SK-N-DZ (cell line): ENCODE results near the gene PATJ.
"Not testable (repeated sequence)": the region's sequence is repeated elsewhere in the genome, so short reads cannot be mapped to it uniquely, and the experiment has no call there.

Experiments used
- DNase-seq: peaks from one replicate; pipeline ENCODE4 v3.0.0-alpha.2; 2015; ENCODE audit warnings: low spot score

PATJ gene

DNA sequence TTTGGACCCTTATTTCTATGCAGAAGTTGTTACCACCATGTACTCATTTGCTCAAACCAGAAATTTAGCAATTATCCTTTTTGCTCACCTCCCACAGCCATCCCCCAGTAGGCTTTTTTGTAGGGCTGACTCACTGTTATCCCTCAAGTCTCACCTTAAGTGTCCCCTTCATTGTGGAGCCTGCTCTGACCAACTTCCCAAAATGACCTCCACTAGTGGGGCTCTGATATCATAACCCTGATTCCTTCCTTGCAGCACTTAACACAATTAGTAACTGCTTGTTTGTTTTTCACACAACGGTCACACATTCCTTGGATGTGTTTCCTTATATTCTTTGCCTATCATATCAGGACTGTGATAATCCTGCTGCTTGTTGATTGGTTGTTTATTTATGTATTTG lies 76.7 kb downstream of the PATJ start:
- no peak for DNase-seq

DNA sequence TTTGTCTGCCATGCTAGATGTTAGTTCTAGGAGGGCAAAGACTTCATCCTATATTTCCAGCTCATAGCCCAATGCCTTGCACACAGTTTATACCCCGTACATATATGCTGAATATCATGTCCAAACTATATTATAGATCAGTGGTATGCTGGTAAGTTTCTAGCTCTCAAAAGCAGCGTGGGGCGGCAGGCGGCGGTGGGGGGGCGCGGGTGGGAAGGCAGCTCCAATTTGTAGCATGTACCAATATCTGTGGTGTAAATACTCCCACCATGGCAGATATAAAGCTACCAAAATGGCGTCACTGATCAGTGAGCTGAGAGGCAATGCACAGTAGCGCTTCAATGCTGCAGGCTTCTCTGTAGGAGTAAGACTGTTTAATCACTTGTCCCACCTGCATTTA lies 77.1 kb downstream of the PATJ start:
- no peak for DNase-seq

DNA sequence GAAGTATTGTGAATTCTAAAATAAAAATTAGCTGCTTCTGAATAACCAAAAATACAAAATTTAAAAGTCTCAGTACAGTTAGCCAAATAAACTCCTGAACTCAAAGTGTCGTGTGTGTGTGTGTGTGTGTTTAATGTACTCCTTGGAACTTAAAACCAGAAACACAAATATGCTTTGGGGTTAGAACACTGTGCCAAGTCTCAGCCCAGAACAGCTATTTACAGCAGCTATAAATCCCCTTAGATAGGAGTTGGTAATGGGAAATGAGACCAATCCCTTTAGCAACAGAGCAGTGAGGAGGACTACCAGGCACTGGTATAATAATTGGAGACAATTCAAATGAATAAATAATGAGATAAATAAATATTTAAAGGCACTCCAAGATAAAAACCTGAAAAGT lies 83.1 kb downstream of the PATJ start:
- DNase-seq, result no peak

DNA sequence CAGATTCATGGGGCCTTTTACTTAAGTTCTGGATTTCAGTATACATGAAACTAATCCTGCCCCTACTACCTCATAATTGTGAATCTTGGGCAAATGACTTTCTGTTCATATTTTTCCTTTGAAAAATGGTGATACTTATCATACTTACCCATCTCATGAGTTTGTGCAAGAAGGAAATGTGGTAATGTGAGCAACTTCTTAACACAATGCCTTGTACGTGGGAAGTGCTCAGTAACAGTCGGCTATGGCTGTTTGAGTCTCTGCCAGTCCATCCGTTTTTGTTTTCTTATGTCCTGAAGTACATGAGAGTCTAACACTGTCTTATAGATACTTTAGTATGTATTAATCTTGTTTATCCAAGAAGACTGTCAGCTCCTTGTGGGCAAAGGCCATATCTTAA lies 86.5 kb downstream of the PATJ start:
- no peak for DNase-seq

DNA sequence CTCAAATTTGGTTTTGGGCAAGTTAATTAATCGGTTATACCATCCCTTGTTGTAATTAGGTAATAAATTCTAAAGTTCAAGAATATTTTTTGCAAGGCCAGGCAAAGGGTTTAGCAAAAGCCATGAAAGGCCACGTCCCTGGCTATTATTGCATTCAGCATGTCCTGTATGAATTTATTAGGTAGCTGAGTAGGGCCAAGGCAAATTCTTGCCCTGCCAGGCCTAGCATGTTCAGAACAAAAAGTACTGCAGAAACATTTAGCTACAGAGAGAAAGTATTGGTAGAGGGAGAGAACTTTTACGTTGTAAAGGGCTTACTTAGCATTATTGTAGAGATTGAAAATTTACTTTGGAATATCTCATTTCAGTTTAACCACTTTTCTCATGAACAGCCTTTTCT lies 94.4 kb downstream of the PATJ start:
- no peak for DNase-seq

DNA sequence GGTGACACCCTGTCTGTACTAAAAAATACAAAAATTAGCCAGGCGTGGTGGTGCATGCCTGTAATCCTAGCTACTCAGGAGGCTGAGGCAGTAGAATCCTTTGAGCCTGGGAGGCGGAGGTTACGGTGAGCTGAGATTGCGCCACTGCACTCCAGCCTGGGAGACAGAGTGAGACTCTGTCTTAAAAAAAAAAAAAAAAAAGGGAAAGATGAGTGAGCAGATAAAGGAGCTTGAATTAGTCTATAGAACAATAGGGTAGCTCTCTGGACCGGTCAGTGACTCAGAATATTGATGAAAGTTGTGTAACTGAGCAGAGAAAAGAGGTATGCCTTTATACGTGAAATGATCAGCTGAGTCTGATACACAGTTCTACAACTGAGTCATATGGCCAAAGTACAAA lies 95.3 kb downstream of the PATJ start:
- not testable (repeated sequence) for DNase-seq

DNA sequence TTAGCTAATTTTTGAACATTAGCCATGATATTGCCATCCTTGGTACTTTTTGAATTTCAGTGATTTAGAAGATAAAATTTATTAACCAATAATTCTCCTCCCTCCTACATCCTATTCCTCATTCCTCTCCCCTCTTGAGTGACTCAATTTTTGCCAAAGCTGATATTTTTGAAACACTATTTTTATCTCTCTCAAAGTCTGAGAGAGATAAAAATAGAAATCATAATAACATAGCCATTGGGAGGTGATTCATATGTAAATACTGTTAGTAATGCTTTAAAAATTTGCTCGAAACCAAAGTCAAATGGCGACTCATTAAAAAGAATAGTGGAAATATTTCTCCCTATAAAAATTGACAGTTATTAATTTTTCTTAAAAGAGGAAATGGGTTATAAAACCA lies 97.4 kb downstream of the PATJ start:
- DNase-seq, result no peak

DNA sequence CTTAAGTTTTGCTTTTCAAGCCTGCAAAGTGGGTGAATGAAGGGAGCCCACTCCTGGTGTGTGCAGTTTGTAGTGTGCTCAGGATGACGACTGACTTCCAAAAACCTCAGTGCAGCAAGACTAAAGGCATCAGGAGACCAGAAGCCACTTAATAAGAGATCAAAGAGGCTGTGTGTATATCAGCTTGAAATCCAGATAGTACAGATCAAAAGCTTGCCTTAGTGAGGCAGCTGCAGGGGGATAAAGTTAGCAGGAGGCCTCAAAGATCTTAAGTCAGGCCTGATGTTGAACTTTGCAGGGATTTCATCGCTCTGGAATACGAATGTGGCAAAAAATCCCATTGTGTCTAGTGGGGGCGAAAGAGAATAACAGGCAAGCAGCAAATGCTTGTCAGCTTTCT lies 99.8 kb downstream of the PATJ start:
- no peak for DNase-seq

DNA sequence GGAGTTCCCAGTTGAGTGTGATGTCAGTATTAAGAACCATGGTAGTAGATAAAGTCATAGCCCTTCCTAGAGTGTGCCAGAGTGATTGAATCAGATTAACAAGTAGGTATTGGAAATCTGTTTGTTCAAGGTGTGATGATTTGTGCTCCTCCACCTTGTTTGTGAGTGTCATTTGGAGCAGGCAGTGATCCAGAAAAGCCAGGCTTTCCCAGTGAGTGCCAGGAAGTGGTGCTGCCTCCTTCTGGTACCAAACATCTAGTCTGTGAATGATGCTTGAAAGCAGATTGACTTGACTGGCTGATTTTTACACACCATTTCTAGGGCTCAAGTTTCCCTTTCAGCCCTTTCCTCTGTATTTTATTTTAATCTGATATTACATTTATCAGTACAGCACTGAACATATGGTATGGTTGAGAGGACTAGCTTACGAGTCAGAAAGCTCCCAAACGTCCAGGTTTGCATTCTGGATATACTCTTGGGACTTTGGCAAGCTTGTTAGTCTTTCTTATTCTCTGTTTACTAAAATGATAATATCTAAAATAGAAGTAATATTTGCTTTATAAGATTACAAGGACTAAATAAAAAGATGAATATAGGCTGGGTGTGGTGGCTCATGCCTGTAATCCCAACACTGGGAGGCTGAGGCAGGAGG lies 100.7 kb downstream of the PATJ start:
- DNase-seq, result no peak

DNA sequence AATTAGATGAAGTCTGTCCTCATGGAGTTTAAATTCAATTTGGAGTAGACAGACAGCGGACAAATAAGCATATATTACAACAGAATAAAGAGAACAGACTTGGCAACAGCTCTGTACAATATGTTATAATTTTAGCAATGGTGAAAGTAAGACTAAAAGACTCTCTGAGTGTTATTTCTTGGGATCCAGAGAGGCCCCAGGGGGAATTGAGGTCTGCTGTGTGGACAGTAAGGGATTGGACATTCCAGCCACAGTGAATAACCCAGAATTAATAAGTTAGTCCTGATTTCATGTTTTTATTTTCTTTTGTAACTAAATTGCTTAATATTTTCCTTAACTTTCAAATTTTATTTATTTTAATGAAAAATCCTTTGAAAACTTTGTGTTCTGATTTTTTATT lies 101.7 kb downstream of the PATJ start:
- DNase-seq, result no peak

DNA sequence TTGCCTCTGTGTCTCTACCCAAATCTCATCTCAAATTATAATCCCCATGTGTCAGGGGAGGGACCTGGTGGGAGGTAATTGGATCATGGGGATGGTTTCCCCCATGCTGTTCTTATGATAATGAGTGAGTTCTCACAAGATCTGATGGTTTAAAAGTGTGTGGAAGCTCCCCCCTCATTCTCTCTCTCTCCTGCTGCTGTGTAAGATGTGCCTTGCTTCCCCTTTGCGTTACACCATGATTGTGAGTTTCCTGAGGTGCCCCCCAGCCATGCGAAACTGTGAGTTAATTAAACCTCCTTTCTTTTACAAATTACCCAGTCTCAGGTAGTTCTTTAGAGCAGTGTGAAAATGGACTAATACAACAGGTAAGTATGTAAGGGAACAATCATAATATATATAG lies 102.4 kb downstream of the PATJ start:
- not testable (repeated sequence) for DNase-seq

DNA sequence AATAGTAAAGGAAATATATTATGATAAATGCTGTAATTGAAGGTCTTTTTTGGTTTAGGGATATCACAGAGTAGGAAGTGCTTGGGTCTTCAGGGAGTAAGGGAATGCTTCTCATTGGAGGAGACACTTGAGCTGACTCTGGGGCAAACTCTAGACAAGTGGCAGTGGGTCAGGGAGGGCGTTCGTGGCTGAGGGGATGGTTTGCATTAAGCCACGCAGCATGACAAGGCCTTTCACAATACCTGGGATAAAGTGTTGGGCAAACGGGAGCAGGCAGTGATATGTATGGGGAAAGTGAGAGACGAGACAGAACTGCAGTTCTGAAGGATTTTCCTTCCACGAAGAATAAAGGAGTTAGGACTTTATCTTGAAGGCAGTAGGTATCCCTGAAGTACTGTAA lies 109.0 kb downstream of the PATJ start:
- DNase-seq, result no peak

DNA sequence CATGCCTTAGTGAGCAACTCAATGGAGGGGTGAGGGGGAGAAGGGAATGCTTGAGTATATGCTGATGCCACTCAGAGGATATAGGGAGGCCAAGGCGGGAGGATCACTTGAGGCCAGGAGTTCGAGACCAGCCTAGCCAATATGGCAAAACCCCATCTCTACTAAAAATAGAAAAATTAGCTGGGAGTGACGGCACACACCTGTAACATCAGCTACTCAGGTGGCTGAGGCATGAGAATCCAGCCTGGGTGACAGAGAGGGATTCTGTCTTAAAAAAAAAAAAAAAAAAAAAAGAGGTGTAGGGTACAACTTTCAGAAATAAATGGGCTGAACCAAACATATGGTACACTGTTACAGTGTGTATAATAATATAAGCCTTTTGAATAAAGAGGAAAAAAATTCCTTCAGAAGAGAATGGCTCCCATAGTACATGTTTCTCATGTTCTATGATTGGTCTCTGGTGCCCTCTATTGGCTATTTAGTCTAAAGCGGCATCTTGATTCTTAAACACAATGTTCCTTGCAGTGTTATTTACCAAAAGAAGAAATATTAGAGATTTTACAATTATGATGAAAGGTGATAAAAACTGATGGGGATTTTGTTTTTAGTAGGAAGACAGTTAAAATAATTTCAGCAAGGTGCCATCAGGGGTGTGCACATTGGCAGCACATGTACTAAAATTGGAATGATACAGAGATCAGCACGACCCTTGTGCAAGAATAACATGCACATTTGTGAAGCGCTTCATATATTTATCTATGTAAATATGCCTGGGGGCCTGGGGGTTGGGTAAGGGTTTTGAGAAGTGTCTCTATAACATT lies 109.8 kb downstream of the PATJ start:
- DNase-seq, result peak; percentile 59

DNA sequence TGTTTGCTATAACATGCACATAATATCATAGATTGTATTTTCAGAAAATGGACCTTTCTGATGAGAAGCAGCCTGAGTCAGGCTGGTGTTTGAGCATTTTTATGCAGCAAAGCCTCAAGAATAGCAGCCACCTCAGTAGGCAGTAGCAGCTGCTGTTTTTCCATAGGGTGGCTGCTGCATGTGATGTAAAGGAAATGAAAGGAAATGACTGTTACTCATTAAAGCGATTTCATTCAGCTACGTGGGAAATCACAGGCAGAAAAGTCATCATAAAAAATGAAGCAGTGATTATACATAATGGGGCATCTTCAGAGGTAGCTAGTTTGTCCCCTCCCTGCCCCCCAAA lies 110.4 kb downstream of the PATJ start:
- no peak for DNase-seq

DNA sequence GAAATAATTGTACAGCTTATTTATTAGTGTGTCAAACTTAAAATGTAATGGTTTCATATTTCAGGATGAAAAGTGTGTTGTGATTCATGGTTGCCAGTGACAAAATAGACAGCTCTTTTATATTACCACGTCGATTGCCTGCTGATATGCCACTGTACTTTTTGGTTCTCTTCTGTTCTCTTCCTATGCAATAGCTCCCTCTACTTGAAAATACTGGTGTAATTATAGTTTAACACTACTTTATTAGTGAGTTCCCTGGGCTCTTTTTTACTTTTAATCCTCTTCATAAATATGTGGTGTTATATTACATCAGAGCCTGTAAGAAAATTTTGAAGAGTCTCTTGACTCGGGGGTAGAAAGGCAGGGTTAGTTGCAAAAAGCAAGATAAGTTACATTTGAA lies 111.3 kb downstream of the PATJ start:
- no peak for DNase-seq

DNA sequence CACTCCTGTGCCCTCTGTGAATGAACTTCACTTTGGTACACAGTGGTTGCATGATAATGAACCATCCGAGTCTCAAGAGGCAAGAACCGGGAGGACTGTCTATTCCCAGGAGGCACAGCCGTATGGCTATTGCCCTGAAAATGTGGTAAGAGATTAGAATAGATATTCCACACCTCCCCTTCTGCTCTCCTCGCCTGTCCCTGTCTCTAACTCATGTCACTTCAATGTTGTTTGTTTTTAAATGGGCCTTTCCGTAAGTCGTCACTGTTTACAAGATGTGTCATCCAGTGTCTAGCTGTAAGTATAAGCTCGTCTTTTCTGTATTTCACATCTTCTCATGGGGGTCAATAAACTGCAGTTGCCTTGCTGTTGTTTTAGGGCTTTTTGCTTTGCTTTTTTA lies 122.2 kb downstream of the PATJ start:
- DNase-seq, result no peak

DNA sequence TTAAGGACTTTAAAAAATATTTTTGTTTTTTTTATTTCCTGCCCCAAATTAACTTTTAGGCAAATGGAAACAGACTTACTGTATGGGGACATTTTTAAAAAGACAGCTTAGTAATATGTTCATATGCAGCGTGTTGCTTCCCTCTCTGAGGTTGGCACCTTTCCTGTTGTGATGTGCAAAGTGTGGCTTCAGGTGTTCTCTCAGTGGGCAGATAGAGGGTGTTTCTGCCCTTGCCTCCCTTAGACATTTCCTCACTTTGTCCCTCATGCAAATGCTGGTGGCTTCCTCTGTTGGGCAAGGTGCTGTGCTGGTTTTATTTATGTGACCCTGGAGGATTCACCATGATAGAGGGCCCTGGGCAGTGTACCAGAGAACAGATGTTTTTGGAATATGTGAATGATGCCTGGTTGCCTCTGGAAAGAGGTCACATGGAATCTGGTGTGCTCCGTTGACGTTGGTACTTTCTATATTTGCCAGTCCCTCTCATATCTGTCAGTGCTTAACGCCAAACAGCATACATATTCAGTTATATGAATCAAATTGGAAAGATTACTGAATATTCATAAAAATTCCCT lies 123.5 kb downstream of the PATJ start:
- no peak for DNase-seq

DNA sequence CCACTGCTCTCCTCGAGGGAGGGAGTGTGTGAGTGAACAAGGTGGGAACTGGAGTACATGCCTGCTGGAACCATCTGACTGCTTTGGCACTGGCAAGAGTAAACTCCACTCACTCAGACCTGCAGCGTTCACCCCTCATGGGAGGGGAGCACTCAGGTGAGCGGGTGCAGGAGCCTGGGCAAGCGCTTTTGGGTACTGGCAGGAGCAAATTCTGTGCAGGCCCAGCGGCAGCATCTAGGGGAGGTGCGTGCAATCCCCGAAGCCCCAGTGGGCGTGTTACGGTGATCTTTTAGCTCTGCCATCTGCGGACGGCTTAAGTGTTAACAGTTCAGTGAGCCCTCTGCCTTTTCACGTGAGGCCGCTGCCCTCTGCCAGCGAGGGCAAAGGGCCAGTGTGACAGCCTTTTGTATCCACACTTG lies 127.4 kb downstream of the PATJ start:
- no peak for DNase-seq

DNA sequence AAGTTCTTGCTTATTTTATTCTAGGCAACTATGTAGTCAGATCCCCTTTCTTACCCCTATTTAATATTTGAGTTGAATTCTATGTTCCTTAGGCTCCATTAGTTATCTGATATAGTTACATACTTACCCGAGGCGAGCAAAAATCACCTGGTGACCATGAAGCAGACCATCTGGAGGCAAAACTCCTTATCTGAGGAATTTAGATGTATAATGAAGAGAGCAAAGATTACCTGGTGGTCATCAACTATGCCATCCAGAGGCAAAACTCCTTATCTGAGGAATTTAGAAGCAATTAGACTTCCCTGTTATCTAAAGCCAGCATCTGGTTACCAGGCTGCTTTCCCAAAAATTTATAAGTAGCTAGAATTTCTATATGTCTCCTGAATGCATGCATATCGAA lies 129.9 kb downstream of the PATJ start:
- no peak for DNase-seq

DNA sequence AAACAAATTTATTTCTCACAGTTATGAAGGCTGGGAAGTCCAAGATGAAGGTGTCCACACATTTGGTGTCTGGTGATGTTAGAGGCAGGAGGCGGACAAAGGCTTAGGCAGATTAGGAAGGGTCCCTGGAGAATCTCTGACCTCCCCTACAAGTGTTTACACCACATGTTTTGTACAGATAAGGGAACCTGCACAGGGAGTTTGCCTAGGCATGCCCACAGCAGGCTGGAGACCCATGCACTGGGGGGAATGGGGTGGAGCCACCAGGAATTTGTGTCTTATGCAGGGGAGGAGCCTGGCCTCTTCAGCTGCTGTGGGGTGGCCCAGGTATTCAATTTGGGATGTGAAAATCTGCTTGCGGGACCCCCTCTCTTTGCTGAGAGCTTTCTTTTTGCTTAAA lies 131.3 kb downstream of the PATJ start:
- no peak for DNase-seq

DNA sequence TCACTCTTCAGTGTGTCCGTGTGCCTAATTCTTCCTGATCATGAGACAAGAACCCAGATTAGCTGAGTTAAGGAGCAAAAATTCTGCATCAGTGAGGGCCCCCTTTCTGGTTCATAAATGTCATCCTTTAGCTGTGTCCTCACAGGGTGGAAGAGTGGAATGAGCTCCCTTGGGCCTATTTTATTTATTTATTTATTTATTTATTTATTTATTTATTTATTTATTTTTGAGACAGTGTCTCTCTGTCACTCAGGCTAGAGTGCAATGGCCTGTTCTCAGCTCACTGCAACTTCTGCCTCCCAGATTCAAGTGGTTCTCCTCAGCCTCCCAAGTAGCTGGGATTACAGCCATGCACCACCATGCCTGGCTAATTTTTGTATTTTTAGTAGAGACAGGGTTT lies 131.7 kb downstream of the PATJ start:
- DNase-seq, result no peak

DNA sequence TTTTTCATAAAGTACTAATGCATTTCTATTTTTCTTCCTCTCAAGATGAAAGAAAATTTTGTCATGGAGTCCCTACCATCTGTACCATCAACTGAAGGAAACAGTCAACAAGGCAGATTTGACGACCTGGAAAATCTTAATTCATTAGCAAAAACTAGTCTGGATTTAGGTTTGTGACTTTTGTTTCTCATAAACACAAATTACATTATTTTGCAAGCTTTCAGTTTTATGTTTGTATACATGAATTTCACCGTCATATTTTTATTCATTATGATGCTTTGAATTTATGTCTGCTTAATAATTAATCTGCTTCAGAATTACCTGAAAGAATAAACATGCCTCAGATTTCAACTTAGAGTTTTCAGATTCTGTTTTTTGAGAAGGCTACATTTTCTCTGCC lies 132.9 kb downstream of the PATJ start:
- DNase-seq, result no peak

DNA sequence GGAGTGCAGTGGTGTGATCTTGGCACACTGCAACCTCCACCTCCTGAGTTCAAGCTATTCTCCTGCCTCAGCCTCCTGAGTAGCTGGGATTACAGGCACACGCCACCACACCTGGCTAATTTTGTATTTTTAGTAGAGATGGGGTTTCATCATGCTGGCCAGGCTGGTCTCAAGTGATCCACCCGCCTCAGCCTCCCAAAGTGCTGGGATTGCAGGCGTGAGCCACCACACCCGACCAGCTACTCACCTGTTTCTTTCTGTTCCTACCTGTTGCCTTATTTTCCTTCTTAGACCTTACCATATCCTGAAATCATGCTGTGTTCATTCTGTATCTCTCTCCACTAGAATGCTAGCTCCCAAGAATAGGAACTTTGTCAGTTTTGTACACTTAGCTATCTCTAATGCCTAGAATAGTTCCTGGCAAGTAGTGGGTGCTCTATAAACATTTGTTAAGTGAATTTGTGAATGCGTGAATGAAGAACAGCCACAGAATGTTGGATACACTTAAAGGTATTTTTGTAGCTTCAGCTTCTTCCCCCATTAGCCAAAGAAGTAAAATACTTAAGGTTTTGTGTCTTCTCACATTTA lies 137.7 kb downstream of the PATJ start:
- DNase-seq, result not testable (repeated sequence)
